ENCODE measurements around the gene CLNK.

DNA sequence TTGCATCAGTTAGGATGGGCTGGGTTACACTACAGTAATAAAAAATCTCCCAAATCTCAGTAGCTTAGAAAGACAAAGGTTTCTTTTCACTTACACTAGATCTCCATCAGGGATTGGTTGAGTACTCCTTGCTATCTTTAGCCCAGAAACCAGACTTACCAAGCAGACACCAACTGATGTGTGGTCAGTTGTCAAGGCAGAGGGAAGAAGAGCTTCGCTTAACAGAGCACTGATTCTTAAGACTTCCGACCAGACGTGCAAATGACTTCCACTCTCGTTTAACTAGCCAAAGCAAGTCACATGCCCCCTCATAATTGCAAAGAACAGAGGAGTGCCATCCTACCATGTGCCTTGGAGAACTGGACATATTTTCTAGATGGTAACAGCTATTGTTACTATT, 221.7 kb downstream of the CLNK start:
- TF ChIP-seq POLR2A (IDR thresholded peaks at IDR 0.05), result no peak
- TF ChIP-seq, protein P1, sequence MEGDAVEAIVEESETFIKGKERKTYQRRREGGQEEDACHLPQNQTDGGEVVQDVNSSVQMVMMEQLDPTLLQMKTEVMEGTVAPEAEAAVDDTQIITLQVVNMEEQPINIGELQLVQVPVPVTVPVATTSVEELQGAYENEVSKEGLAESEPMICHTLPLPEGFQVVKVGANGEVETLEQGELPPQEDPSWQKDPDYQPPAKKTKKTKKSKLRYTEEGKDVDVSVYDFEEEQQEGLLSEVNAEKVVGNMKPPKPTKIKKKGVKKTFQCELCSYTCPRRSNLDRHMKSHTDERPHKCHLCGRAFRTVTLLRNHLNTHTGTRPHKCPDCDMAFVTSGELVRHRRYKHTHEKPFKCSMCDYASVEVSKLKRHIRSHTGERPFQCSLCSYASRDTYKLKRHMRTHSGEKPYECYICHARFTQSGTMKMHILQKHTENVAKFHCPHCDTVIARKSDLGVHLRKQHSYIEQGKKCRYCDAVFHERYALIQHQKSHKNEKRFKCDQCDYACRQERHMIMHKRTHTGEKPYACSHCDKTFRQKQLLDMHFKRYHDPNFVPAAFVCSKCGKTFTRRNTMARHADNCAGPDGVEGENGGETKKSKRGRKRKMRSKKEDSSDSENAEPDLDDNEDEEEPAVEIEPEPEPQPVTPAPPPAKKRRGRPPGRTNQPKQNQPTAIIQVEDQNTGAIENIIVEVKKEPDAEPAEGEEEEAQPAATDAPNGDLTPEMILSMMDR (IDR thresholded peaks at IDR 0.05), result no peak
